NB4 (cell line): ENCODE measurements around the gene FNBP1L.

Experiments
- DNase-seq: peaks from one replicate; pipeline ENCODE4 v3.0.0; 2010; ENCODE audit warnings: low read depth
- H3K4me3 ChIP-seq: one replicate; pipeline ENCODE4 v1.5.1; 2011; ENCODE audit warnings: mild to moderate bottlenecking, low read depth, low read length, moderate library complexity
- CTCF ChIP-seq: IDR thresholded peaks from one replicate; pipeline ENCODE4 v1.5.1; 2012; ENCODE audit warnings: low read depth, low read length
- MAX ChIP-seq: IDR thresholded peaks from 2 replicates; pipeline ENCODE4 v1.6.1; 2011; ENCODE audit warnings: low read depth, low read length
- MYC ChIP-seq: IDR thresholded peaks from 2 replicates; pipeline ENCODE4 v1.6.1; 2011; ENCODE audit warnings: low read depth, low read length
- POLR2A ChIP-seq: IDR thresholded peaks from 2 replicates; pipeline ENCODE4 v1.6.1; 2011; ENCODE audit warnings: mild to moderate bottlenecking; ENCODE audit not compliant: insufficient read length; ENCODE audit errors: extremely low read depth

Gene FNBP1L

GRCh38 chr1:93579891-93580290 is 132.0 kb downstream of the FNBP1L start:
- TF ChIP-seq CTCF (no peak), POLR2A (no peak), MYC (no peak), MAX (no peak)
- H3K4me3 ChIP-seq: no peak overlapping the region
- peak; percentile 4 for DNase-seq

- TF ChIP-seq POLR2A: no peak
- H3K4me3 ChIP-seq: no peak overlapping the region
- DNase-seq: no peak
Measured at GRCh38 chr1:93581917-93582850, 134.3 kb downstream of the FNBP1L start.

- no peak overlapping the region for H3K4me3 ChIP-seq
- no peak for TF ChIP-seq MAX
- no peak for DNase-seq
Measured at GRCh38 chr1:93584261-93585003, 136.5 kb downstream of the FNBP1L start.

GRCh38 chr1:93585059-93585966 is 137.4 kb downstream of the FNBP1L start:
- no peak for DNase-seq
- TF ChIP-seq MAX (no peak), POLR2A (no peak), MYC (no peak), CTCF (no peak)
- H3K4me3 ChIP-seq: no peak overlapping the region

- TF ChIP-seq CTCF (no peak), POLR2A (no peak), MAX (no peak), MYC (no peak)
- H3K4me3 ChIP-seq: no peak overlapping the region
- DNase-seq: no peak
Measured at GRCh38 chr1:93587354-93587753, 139.4 kb downstream of the FNBP1L start.

- TF ChIP-seq MAX (0 out of 2 replicates have a peak, but pooled peaks have one; percentile 18), POLR2A (no peak)
- peak; percentile 60 for DNase-seq
- no peak overlapping the region for H3K4me3 ChIP-seq
Measured at GRCh38 chr1:93588206-93588605, 140.3 kb downstream of the FNBP1L start.
